ENCODE measurements around the gene TMEM204.

DNA sequence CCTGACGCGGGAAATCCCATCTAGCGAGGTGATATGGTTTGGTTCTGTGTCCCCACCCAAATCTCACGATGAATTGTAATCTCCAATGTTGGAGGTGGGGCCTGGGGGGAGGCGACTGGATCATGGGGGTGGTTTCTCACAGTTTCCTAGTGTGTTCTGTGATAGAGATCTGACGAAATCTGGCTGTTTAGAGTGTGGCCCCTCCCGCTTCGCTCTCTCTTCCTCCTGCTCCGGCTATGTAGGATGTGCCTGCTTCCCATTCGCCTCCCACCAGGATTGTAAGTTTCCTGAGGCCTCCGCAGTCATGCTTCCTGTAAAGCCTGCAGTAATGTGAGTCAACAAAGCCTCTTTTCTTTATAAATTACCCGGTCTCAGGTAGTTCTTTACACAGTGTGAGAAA, 46.8 kb downstream of the TMEM204 start:
- TF ChIP-seq, protein P1, sequence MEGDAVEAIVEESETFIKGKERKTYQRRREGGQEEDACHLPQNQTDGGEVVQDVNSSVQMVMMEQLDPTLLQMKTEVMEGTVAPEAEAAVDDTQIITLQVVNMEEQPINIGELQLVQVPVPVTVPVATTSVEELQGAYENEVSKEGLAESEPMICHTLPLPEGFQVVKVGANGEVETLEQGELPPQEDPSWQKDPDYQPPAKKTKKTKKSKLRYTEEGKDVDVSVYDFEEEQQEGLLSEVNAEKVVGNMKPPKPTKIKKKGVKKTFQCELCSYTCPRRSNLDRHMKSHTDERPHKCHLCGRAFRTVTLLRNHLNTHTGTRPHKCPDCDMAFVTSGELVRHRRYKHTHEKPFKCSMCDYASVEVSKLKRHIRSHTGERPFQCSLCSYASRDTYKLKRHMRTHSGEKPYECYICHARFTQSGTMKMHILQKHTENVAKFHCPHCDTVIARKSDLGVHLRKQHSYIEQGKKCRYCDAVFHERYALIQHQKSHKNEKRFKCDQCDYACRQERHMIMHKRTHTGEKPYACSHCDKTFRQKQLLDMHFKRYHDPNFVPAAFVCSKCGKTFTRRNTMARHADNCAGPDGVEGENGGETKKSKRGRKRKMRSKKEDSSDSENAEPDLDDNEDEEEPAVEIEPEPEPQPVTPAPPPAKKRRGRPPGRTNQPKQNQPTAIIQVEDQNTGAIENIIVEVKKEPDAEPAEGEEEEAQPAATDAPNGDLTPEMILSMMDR (IDR thresholded peaks at IDR 0.05) = no peak
- TF ChIP-seq POLR2A (IDR thresholded peaks at IDR 0.05) (no peak), EP300 (IDR thresholded peaks at IDR 0.05) (no peak), POLR2AphosphoS5 (IDR thresholded peaks at IDR 0.05) (no peak)
